ENCODE results near the gene IMMT. TPM values are rescaled to one million over a fixed set of nuclear protein-coding genes. Genes with fewer than 3 reads are reported as not detected.

The IMMT gene
- polyA plus RNA-seq, 1 donor (not counting 4 experiments of a cell fraction or from before 2014, with no cell fraction given) = 91.5 TPM

DNA sequence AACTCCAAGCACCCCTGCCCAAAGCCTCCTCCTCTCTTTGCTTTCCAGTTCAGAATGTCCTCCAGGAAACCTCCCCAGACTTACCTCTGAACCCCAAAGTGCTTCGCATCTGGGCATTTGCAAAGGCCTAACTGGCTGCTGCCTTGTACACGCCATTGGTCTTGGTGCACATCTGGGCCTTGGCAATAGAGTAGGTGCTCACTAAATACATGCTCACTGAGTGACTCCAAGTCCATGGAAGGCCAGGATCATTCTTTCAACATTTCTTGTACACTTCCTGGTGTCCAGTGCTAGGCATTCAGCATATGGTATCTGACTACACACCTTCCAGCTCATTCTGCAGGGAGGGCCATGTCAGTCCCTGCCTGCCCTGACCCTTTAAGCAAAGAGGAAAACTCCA lies 32.4 kb upstream of the IMMT start:
- DNase-seq (ENCODE audit: low read depth, low spot score) (no peak), FAIRE-seq (no peak)
- no peak overlapping the region for H3K9ac ChIP-seq (ENCODE audit: control insufficient read depth, extremely low read depth, insufficient read depth, low read length)
- no peaks in the 10 kb centered on the region for H3K9me1 ChIP-seq (ENCODE audit: control insufficient read depth, extremely low read depth, insufficient read depth, low read length)
- no peaks in the 10 kb centered on the region for H3K36me3 ChIP-seq (ENCODE audit: control insufficient read depth in 2 of 2, extremely low read depth in 1 of 2, insufficient read depth in 2 of 2, low read length in 2 of 2)
- no peak overlapping the region for H3K4me2 ChIP-seq (ENCODE audit: control insufficient read depth, extremely low read depth, insufficient read depth, low read depth, low read length)
- no peaks in the 10 kb centered on the region for H3K27me3 ChIP-seq (ENCODE audit: control insufficient read depth, extremely low read depth, insufficient read depth, low read length)
- TF ChIP-seq, protein P1, sequence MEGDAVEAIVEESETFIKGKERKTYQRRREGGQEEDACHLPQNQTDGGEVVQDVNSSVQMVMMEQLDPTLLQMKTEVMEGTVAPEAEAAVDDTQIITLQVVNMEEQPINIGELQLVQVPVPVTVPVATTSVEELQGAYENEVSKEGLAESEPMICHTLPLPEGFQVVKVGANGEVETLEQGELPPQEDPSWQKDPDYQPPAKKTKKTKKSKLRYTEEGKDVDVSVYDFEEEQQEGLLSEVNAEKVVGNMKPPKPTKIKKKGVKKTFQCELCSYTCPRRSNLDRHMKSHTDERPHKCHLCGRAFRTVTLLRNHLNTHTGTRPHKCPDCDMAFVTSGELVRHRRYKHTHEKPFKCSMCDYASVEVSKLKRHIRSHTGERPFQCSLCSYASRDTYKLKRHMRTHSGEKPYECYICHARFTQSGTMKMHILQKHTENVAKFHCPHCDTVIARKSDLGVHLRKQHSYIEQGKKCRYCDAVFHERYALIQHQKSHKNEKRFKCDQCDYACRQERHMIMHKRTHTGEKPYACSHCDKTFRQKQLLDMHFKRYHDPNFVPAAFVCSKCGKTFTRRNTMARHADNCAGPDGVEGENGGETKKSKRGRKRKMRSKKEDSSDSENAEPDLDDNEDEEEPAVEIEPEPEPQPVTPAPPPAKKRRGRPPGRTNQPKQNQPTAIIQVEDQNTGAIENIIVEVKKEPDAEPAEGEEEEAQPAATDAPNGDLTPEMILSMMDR (optimal IDR thresholded peaks at IDR 0.05 in 1 of 3, IDR thresholded peaks at IDR 0.05 in 1 of 3, conservative IDR thresholded peaks at IDR 0.05 in 1 of 3; ENCODE audit: extremely low read depth in 1 of 3, insufficient read depth in 2 of 3, low read length in 3 of 3) = no peak
- TF ChIP-seq EZH2 (IDR thresholded peaks at IDR 0.05; ENCODE audit: low read length) = no peak
- no peak overlapping the region for H3K27ac ChIP-seq (ENCODE audit: control insufficient read depth, insufficient read depth, low read length)
- no peak overlapping the region for H3K4me3 ChIP-seq (ENCODE audit: control insufficient read depth in 2 of 3, extremely low read depth in 1 of 3, insufficient read depth in 2 of 3, low read depth in 1 of 3, low read length in 3 of 3)
- dilution Hi-C loops (cut with MboI; ENCODE audit: extremely low pct_ligation_motif_present, low sequenced_read_pairs) = no loop called here
- no peaks in the 10 kb centered on the region for H4K20me1 ChIP-seq (ENCODE audit: control insufficient read depth, extremely low read depth, insufficient read depth, low read length)
- H3K9me3 ChIP-seq (ENCODE audit: control insufficient read depth, low read depth, low read length) = no peaks in the 10 kb centered on the region
- no peak overlapping the region for H2AFZ ChIP-seq (ENCODE audit: control insufficient read depth, low read length)
- peaks cover 21% of the 10 kb centered on the region for H3K4me1 ChIP-seq (ENCODE audit: control insufficient read depth, extremely low read depth, insufficient read depth, low read length)
- no peaks in the 10 kb centered on the region for H3K79me2 ChIP-seq (ENCODE audit: control insufficient read depth, insufficient read depth, low read length)

DNA sequence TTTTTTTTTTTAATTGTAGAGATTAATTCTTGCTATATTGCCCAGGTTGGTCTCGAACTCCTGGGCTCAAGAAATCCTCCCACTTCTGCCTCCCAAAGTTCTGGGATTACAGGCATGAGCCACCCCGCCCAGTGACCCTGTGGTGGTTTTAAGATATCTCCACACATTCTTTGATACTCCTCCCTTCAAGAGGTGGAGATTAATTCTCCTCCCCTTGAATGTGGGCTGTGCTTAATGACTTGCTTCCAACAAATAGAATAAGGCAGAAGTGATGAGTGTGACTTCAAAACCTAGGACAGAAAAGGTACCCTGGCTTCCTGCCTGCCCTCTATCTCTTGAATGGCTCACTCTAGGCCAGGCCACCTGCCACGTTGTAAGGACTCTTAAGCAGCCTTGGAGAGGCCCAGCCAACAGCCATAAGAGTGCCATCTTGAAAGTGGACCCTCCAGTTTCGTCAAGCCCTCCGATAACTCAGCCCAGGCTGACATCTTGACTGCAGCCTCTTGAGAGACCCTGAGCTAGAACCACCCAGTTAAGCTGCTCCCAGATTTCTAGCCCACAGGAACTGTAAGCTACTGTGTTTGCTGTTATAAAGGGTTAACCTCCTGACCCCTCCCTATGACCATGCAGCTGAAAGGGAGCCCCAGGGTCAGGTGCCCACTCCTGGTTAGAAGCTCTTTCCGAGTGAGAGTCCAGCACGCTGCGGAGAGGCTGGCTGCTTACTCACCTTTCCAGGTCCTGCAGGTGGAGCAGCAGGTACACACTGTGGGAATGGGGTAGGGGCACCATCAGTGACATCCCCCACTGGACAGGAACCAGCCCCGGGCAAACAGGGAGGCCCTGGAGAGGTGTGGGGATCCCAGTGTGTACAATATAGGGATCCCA lies 31.6 kb upstream of the IMMT start:
- Histone ChIP-seq H3K36me3 (ENCODE audit: control insufficient read depth in 2 of 2, extremely low read depth in 1 of 2, insufficient read depth in 2 of 2, low read length in 2 of 2) (no peaks in the 10 kb centered on the region), H3K4me3 (ENCODE audit: control insufficient read depth in 2 of 3, extremely low read depth in 1 of 3, insufficient read depth in 2 of 3, low read depth in 1 of 3, low read length in 3 of 3) (no peak overlapping the region), H3K9me1 (ENCODE audit: control insufficient read depth, extremely low read depth, insufficient read depth, low read length) (no peaks in the 10 kb centered on the region), H3K79me2 (ENCODE audit: control insufficient read depth, insufficient read depth, low read length) (no peaks in the 10 kb centered on the region), H3K4me1 (ENCODE audit: control insufficient read depth, extremely low read depth, insufficient read depth, low read length) (peaks cover 21% of the 10 kb centered on the region), H3K9me3 (ENCODE audit: control insufficient read depth, low read depth, low read length) (no peaks in the 10 kb centered on the region), H2AFZ (ENCODE audit: control insufficient read depth, low read length) (no peak overlapping the region), H3K27ac (ENCODE audit: control insufficient read depth, insufficient read depth, low read length) (no peak overlapping the region), H3K9ac (ENCODE audit: control insufficient read depth, extremely low read depth, insufficient read depth, low read length) (no peak overlapping the region), H3K27me3 (ENCODE audit: control insufficient read depth, extremely low read depth, insufficient read depth, low read length) (no peaks in the 10 kb centered on the region), H3K4me2 (ENCODE audit: control insufficient read depth, extremely low read depth, insufficient read depth, low read depth, low read length) (no peak overlapping the region), H4K20me1 (ENCODE audit: control insufficient read depth, extremely low read depth, insufficient read depth, low read length) (no peaks in the 10 kb centered on the region)
- dilution Hi-C loops (cut with MboI; ENCODE audit: extremely low pct_ligation_motif_present, low sequenced_read_pairs) = no loop called here
- no peak for TF ChIP-seq EZH2 (IDR thresholded peaks at IDR 0.05; ENCODE audit: low read length)
- TF ChIP-seq, protein P1 (optimal IDR thresholded peaks at IDR 0.05 in 1 of 3, IDR thresholded peaks at IDR 0.05 in 1 of 3, conservative IDR thresholded peaks at IDR 0.05 in 1 of 3; ENCODE audit: extremely low read depth in 1 of 3, insufficient read depth in 2 of 3, low read length in 3 of 3) = no peak
- DNase-seq (ENCODE audit: low read depth, low spot score) = no peak
- FAIRE-seq = no peak
